GM13976 (cell line): ENCODE measurements around the gene LRRC4C.

ENCODE experiments used
- DNase-seq: peaks from one replicate; pipeline ENCODE4 v3.0.0; 2012; ENCODE audit warnings: low spot score
- in situ Hi-C: fragments of 300-500 bp; cut with MboI; formaldehyde crosslinking; loops from one replicate; pipeline ENCODE4 v1.12.0; 2022; ENCODE audit warnings: low sequenced_read_pairs, mixed read lengths, inconsistent platforms; ENCODE audit not compliant: unreplicated experiment
- TF ChIP-seq, protein P1 (sequence below): IDR thresholded peaks from 2 replicates; pipeline ENCODE4 v1.5.1; 2012; ENCODE audit warnings: borderline replicate concordance, mild to moderate bottlenecking; ENCODE audit not compliant: insufficient read depth; ENCODE audit errors: extremely low read depth, missing control alignments, control extremely low read depth

The LRRC4C gene

DNA sequence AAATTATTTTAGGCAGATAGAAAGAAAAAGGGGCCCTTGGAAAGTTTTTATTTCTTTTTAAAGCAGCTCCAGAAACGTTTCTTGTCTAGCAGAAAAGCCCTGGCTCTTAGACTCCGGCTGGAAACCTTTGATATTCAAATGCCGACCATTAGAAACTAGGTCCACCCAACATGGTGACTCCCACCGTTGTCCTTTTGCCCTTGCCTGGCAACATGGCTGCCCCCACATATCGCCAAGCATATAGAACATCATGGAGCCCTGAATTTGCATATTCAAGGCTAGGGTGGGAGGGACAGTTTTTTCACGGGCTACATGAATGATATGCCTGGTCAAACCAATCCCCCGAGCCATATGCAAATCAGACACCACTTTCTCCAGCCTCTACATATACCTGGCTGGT lies 1379.0 kb downstream of the LRRC4C start:
- in situ Hi-C loops: no loop called here

More for the DNA sequence above, 1379.0 kb downstream of the LRRC4C start:
- no peak for DNase-seq
- TF ChIP-seq, protein P1, sequence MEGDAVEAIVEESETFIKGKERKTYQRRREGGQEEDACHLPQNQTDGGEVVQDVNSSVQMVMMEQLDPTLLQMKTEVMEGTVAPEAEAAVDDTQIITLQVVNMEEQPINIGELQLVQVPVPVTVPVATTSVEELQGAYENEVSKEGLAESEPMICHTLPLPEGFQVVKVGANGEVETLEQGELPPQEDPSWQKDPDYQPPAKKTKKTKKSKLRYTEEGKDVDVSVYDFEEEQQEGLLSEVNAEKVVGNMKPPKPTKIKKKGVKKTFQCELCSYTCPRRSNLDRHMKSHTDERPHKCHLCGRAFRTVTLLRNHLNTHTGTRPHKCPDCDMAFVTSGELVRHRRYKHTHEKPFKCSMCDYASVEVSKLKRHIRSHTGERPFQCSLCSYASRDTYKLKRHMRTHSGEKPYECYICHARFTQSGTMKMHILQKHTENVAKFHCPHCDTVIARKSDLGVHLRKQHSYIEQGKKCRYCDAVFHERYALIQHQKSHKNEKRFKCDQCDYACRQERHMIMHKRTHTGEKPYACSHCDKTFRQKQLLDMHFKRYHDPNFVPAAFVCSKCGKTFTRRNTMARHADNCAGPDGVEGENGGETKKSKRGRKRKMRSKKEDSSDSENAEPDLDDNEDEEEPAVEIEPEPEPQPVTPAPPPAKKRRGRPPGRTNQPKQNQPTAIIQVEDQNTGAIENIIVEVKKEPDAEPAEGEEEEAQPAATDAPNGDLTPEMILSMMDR: no peak
